Gastrocnemius medialis (tissue), 4 donors: ENCODE results near the gene KEL. TPM values are rescaled to one million over a fixed set of nuclear protein-coding genes. Genes with fewer than 3 reads are reported as not detected.

Source experiments
- ATAC-seq, 2 donors: fragments of 150-250 bp; one replicate each; pipeline ENCODE4 v1.9.1; 2016
- DNase-seq, 2 donors: peaks; one replicate each; pipeline ENCODE4 v3.0.0-alpha.2; 2019
- H3K27ac ChIP-seq, 4 donors: fragments of 200-600 bp; sonication (generic); 1 replicate in 1 of 4; 2 replicates in 3 of 4; pipeline ENCODE4 v1.5.1; 2016 to 2018; ENCODE audit warnings: mild to moderate bottlenecking in 2 of 4, moderate library complexity in 1 of 4
- H3K27me3 ChIP-seq, 3 donors: fragments of 200-600 bp; sonication (generic) in 2 of 3; 1 replicate in 1 of 3; 2 replicates in 2 of 3; pipeline versions ENCODE4 v1.5.1 to v1.6.0; 2016 to 2019; ENCODE audit warnings: mild to moderate bottlenecking in 1 of 3, moderate library complexity in 1 of 3
- H3K36me3 ChIP-seq, 2 donors: fragments of 200-600 bp; sonication (generic) in 1 of 2; one replicate each; pipeline ENCODE4 v1.5.1; 2017 to 2018
- H3K4me1 ChIP-seq, 2 donors: fragments of 200-600 bp; sonication (generic) in 1 of 2; one replicate each; pipeline ENCODE4 v1.5.1; 2016 to 2017; ENCODE audit warnings: mild to moderate bottlenecking in 2 of 2
- H3K4me3 ChIP-seq, 4 donors: fragments of 200-600 bp; sonication (generic) in 3 of 4; 1 replicate in 1 of 4; 2 replicates in 3 of 4; pipeline ENCODE4 v1.5.1; 2016 to 2019; ENCODE audit warnings: mild to moderate bottlenecking in 2 of 4
- H3K9me3 ChIP-seq, 3 donors: fragments of 200-600 bp; sonication (generic) in 2 of 3; 1 replicate in 1 of 3; 2 replicates in 2 of 3; pipeline ENCODE4 v1.5.1; 2016 to 2019
- POLR2A ChIP-seq, 2 donors: fragments of 450-650 bp; IDR thresholded peaks; one replicate each; pipeline ENCODE4 v1.6.1; 2017; ENCODE audit warnings: antibody characterized with exemption in 2 of 2, mild to moderate bottlenecking in 2 of 2, moderate library complexity in 2 of 2
- in situ Hi-C, 4 donors: fragments of 200-750 bp; cut with MboI; loops; one replicate each; pipeline versions ENCODE4 v1.15.0 to v1.8.0; 2017; ENCODE audit warnings: low sequenced_read_pairs in 4 of 4
- intact Hi-C: fragments of 100-400 bp; cut with DNase I; formaldehyde crosslinking; loops from one replicate; pipeline ENCODE4 v1.15.1; 2023; ENCODE audit warnings: low total_unique reads
- total RNA-seq, 4 donors: library from RNA; depleted of rRNA; stranded (reverse); fragments of >200 nt; gene quantifications; one replicate each; pipeline versions ENCODE4 v1.1.0 to v1.2.3, GENCODE V29; 2016
- TF ChIP-seq, protein P1 (sequence below), 5 experiments: fragments of 450-650 bp in 3 of 5; fragments of 200-600 bp in 2 of 5; sonication (generic) in 2 of 5; IDR thresholded peaks in 4 of 5; conservative IDR thresholded peaks in 1 of 5; 1 replicate in 4 of 5; 2 replicates in 1 of 5; pipeline ENCODE4 v1.5.1; 2016 to 2019; ENCODE audit warnings: antibody characterized with exemption in 5 of 5, mild to moderate bottlenecking in 3 of 5, moderate library complexity in 3 of 5

The KEL gene
- total RNA-seq, 4 donors from 2014 or later: not detected

DNA sequence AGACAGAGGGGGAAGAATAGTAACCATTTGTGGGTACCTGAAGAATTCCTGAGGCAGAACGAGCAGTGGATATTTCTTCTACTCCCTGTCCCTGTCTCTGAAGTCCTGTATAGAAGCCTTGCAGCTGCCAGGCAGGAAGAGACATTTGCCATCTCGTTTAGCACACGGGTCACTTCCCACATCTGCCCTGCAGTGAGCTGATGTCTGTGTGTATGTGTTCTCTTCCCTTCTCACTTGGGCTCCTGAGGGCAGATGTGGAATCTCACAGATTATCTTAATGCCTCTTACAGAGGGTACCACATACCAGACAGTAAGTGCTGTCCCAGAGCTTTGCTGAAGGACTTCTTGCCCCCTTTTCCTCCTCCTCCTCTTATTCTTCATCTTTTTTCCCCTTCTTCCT, 62.5 kb downstream of the KEL start:
- in situ Hi-C loops (no loop called here), intact Hi-C loops (no loop called here)
- Histone ChIP-seq H3K27ac (no peak overlapping the region), H3K36me3 (no peaks in the 10 kb centered on the region), H3K4me1 (no peaks in the 10 kb centered on the region), H3K27me3 (no peaks in the 10 kb centered on the region), H3K4me3 (no peak overlapping the region), H3K9me3 (no peaks in the 10 kb centered on the region)
- ATAC-seq: no peak
- no peak for DNase-seq
- TF ChIP-seq POLR2A (IDR thresholded peaks at IDR 0.05): no peak
- TF ChIP-seq, protein P1, sequence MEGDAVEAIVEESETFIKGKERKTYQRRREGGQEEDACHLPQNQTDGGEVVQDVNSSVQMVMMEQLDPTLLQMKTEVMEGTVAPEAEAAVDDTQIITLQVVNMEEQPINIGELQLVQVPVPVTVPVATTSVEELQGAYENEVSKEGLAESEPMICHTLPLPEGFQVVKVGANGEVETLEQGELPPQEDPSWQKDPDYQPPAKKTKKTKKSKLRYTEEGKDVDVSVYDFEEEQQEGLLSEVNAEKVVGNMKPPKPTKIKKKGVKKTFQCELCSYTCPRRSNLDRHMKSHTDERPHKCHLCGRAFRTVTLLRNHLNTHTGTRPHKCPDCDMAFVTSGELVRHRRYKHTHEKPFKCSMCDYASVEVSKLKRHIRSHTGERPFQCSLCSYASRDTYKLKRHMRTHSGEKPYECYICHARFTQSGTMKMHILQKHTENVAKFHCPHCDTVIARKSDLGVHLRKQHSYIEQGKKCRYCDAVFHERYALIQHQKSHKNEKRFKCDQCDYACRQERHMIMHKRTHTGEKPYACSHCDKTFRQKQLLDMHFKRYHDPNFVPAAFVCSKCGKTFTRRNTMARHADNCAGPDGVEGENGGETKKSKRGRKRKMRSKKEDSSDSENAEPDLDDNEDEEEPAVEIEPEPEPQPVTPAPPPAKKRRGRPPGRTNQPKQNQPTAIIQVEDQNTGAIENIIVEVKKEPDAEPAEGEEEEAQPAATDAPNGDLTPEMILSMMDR (IDR thresholded peaks at IDR 0.05 in 4 of 5, conservative IDR thresholded peaks at IDR 0.05 in 1 of 5): no peak

- ATAC-seq: no peak
- TF ChIP-seq, protein P1 (IDR thresholded peaks at IDR 0.05 in 4 of 5, conservative IDR thresholded peaks at IDR 0.05 in 1 of 5): no peak
- no peak for TF ChIP-seq POLR2A (IDR thresholded peaks at IDR 0.05)
- Histone ChIP-seq H3K27me3 (no peaks in the 10 kb centered on the region), H3K4me1 (no peaks in the 10 kb centered on the region), H3K36me3 (no peaks in the 10 kb centered on the region), H3K27ac (no peak overlapping the region), H3K4me3 (no peak overlapping the region), H3K9me3 (no peaks in the 10 kb centered on the region)
- intact Hi-C loops (no loop called here), in situ Hi-C loops (no loop called here)
- DNase-seq: no peak
These were observed 63.6 kb downstream of the KEL start for GRCh38 chr7:142898377-142899170.

- in situ Hi-C loops (no loop called here), intact Hi-C loops (no loop called here)
- H3K9me3 ChIP-seq: no peaks in the 10 kb centered on the region
- H3K27ac ChIP-seq: no peak overlapping the region
- H3K27me3 ChIP-seq: no peaks in the 10 kb centered on the region
- DNase-seq: no peak
- no peaks in the 10 kb centered on the region for H3K36me3 ChIP-seq
- no peak overlapping the region for H3K4me3 ChIP-seq
- ATAC-seq: no peak
- no peaks in the 10 kb centered on the region for H3K4me1 ChIP-seq
- TF ChIP-seq, protein P1 (IDR thresholded peaks at IDR 0.05 in 4 of 5, conservative IDR thresholded peaks at IDR 0.05 in 1 of 5): no peak
- no peak for TF ChIP-seq POLR2A (IDR thresholded peaks at IDR 0.05)
These were observed 64.5 kb downstream of the KEL start for GRCh38 chr7:142897691-142898090.

GRCh38 chr7:142896741-142897379, 65.3 kb downstream of the KEL start:
- ATAC-seq (no peak), DNase-seq (no peak)
- TF ChIP-seq, protein P1 (IDR thresholded peaks at IDR 0.05 in 4 of 5, conservative IDR thresholded peaks at IDR 0.05 in 1 of 5): no peak
- no peak for TF ChIP-seq POLR2A (IDR thresholded peaks at IDR 0.05)
- Histone ChIP-seq H3K36me3 (no peaks in the 10 kb centered on the region), H3K4me3 (no peak overlapping the region), H3K27me3 (no peaks in the 10 kb centered on the region), H3K27ac (no peak overlapping the region), H3K9me3 (no peaks in the 10 kb centered on the region), H3K4me1 (no peaks in the 10 kb centered on the region)
- in situ Hi-C loops (no loop called here), intact Hi-C loops (no loop called here)
